Measurements from ENCODE around the gene CDC45. TPM values are rescaled to one million over a fixed set of nuclear protein-coding genes. Genes with fewer than 3 reads are reported as not detected.

Gene CDC45
- total RNA-seq, 1 experiment from 2014 or later, result 44.6 TPM

- intact Hi-C loops (cut with micrococcal nuclease; ENCODE audit: unreplicated experiment), result no loop called here
- Mint-ChIP-seq H3K36me3 (ENCODE audit: insufficient read depth, unreplicated experiment) (peaks cover 60% of the 10 kb centered on the region), H3K4me1 (ENCODE audit: low read depth, unreplicated experiment) (no peaks in the 10 kb centered on the region), H3K4me3 (ENCODE audit: unreplicated experiment) (no peak overlapping the region), H3K27me3 (ENCODE audit: insufficient read depth, unreplicated experiment) (no peaks in the 10 kb centered on the region), H3K27ac (ENCODE audit: unreplicated experiment) (no peak overlapping the region), H3K9me3 (ENCODE audit: unreplicated experiment) (no peaks in the 10 kb centered on the region)
- ChIA-PET POLR2A (interaction anchor here (0.6 kb wide), 1 partner anchor 87 kb away, joined by 4 read pairs; no protein-coding TSS in a partner anchor), CTCF (no interaction called here)
- peaks cover 4% of the 10 kb centered on the region for H3K36me3 ChIP-seq (ENCODE audit: control insufficient read depth, insufficient read depth, low read length)
- no peaks in the 10 kb centered on the region for H3K4me1 ChIP-seq
- H3K4me3 ChIP-seq (ENCODE audit: low read depth, low read length), result no peak overlapping the region
- H3K9me3 ChIP-seq, result no peaks in the 10 kb centered on the region
- no peak for TF ChIP-seq CTCF (IDR thresholded peaks at IDR 0.05; ENCODE audit: insufficient read depth in 1 of 2, low read depth in 1 of 2, low read length in 1 of 2, severe bottlenecking in 1 of 2, unreplicated experiment in 1 of 2)
- BruUV-seq (replicated peaks), result no TSS peak
- H3K27me3 ChIP-seq (replicated peaks; ENCODE audit: control insufficient read depth, insufficient read depth, low read length), result no peaks in the 10 kb centered on the region
- DNase-seq, result no peak
Measured at GRCh38 chr22:19463491-19464469, 15.9 kb upstream of the CDC45 start.

GRCh38 chr22:19464546-19464945, 15.2 kb upstream of the CDC45 start:
- Mint-ChIP-seq H3K36me3 (ENCODE audit: insufficient read depth, unreplicated experiment) (peaks cover 54% of the 10 kb centered on the region), H3K27ac (ENCODE audit: unreplicated experiment) (no peak overlapping the region), H3K4me3 (ENCODE audit: unreplicated experiment) (no peak overlapping the region), H3K27me3 (ENCODE audit: insufficient read depth, unreplicated experiment) (no peaks in the 10 kb centered on the region), H3K4me1 (ENCODE audit: low read depth, unreplicated experiment) (no peaks in the 10 kb centered on the region), H3K9me3 (ENCODE audit: unreplicated experiment) (no peaks in the 10 kb centered on the region)
- no peak for DNase-seq
- H3K36me3 ChIP-seq (ENCODE audit: control insufficient read depth, insufficient read depth, low read length), result peaks cover 6% of the 10 kb centered on the region
- CTCF ChIA-PET, result no interaction called here
- H3K4me1 ChIP-seq, result no peaks in the 10 kb centered on the region
- no peak overlapping the region for H3K4me3 ChIP-seq (ENCODE audit: low read depth, low read length)
- no peaks in the 10 kb centered on the region for H3K9me3 ChIP-seq
- no peak for TF ChIP-seq CTCF (IDR thresholded peaks at IDR 0.05; ENCODE audit: insufficient read depth in 1 of 2, low read depth in 1 of 2, low read length in 1 of 2, severe bottlenecking in 1 of 2, unreplicated experiment in 1 of 2)
- intact Hi-C loops (cut with micrococcal nuclease; ENCODE audit: unreplicated experiment), result no loop called here
- H3K27me3 ChIP-seq (replicated peaks; ENCODE audit: control insufficient read depth, insufficient read depth, low read length), result no peaks in the 10 kb centered on the region
- POLR2A ChIA-PET, result no interaction called here
- BruUV-seq (replicated peaks), result no TSS peak

DNA sequence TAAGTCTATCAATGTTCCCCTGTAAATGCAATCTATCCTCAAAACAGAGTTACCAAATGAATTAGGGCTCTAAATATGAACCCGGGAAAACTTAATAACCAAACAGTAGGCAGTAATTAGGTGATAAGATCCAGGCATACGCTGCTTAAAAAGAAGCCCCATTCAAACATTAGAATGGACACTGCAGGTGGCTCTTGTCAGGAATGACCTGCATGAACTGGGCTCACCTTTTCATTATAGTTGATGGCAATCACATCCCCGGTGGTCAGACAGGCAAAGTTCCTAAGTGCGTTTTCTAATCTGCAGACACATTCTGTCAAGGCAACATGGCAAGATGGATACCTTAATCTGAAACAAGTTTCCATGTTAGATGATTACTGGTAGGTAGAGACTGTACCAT, 14.7 kb upstream of the CDC45 start:
- ChIA-PET POLR2A (no interaction called here), CTCF (no interaction called here)
- intact Hi-C loops (cut with micrococcal nuclease; ENCODE audit: unreplicated experiment), result no loop called here
- Mint-ChIP-seq H3K27me3 (ENCODE audit: insufficient read depth, unreplicated experiment) (no peaks in the 10 kb centered on the region), H3K4me1 (ENCODE audit: low read depth, unreplicated experiment) (no peaks in the 10 kb centered on the region), H3K36me3 (ENCODE audit: insufficient read depth, unreplicated experiment) (peaks cover 55% of the 10 kb centered on the region), H3K27ac (ENCODE audit: unreplicated experiment) (no peak overlapping the region), H3K4me3 (ENCODE audit: unreplicated experiment) (no peak overlapping the region), H3K9me3 (ENCODE audit: unreplicated experiment) (no peaks in the 10 kb centered on the region)
- H3K9me3 ChIP-seq, result no peaks in the 10 kb centered on the region
- H3K36me3 ChIP-seq (ENCODE audit: control insufficient read depth, insufficient read depth, low read length), result peaks cover 6% of the 10 kb centered on the region
- no peak for TF ChIP-seq CTCF (IDR thresholded peaks at IDR 0.05; ENCODE audit: insufficient read depth in 1 of 2, low read depth in 1 of 2, low read length in 1 of 2, severe bottlenecking in 1 of 2, unreplicated experiment in 1 of 2)
- BruUV-seq (replicated peaks), result no TSS peak
- no peaks in the 10 kb centered on the region for H3K4me1 ChIP-seq
- H3K4me3 ChIP-seq (ENCODE audit: low read depth, low read length), result no peak overlapping the region
- no peak for DNase-seq
- H3K27me3 ChIP-seq (replicated peaks; ENCODE audit: control insufficient read depth, insufficient read depth, low read length), result no peaks in the 10 kb centered on the region
